KMS-11 (cell line): ENCODE measurements around the gene SLC9A5.

ENCODE experiments used
- H2AFZ ChIP-seq: fragments of 200-600 bp; sonication (generic); 2 replicates; pipeline ENCODE4 v1.6.1; 2016; ENCODE audit warnings: antibody characterized with exemption, mixed run types, low read depth
- H3K27ac ChIP-seq: fragments of 200-600 bp; sonication (generic); 2 replicates; pipeline ENCODE4 v1.6.1; 2016; ENCODE audit warnings: mild to moderate bottlenecking, mixed run types
- H3K27me3 ChIP-seq: fragments of 200-600 bp; sonication (generic); 2 replicates; pipeline ENCODE4 v1.6.1; 2017; ENCODE audit warnings: mild to moderate bottlenecking, low read depth, mixed run types, moderate library complexity; ENCODE audit not compliant: insufficient read depth
- H3K36me3 ChIP-seq: fragments of 200-600 bp; sonication (generic); 2 replicates; pipeline ENCODE4 v1.6.1; 2017; ENCODE audit warnings: mild to moderate bottlenecking, mixed run types; ENCODE audit not compliant: insufficient read depth
- H3K4me1 ChIP-seq: fragments of 200-600 bp; sonication (generic); 2 replicates; pipeline ENCODE4 v1.6.1; 2016; ENCODE audit warnings: mild to moderate bottlenecking, low read depth, mixed run types; ENCODE audit not compliant: poor library complexity, severe bottlenecking
- H3K4me2 ChIP-seq: fragments of 200-600 bp; sonication (generic); 2 replicates; pipeline ENCODE4 v1.7.0; 2016; ENCODE audit warnings: mild to moderate bottlenecking, mixed run types
- H3K4me3 ChIP-seq: fragments of 200-600 bp; sonication (generic); IDR thresholded peaks from 2 replicates; pipeline ENCODE4 v1.6.1; 2017; ENCODE audit warnings: low read depth, low read length, mixed read lengths; ENCODE audit not compliant: insufficient read depth
- H3K79me2 ChIP-seq: fragments of 200-600 bp; sonication (generic); 2 replicates; pipeline ENCODE4 v1.6.1; 2016; ENCODE audit warnings: low read depth, mixed run types; ENCODE audit not compliant: insufficient read depth
- H3K9ac ChIP-seq: fragments of 200-600 bp; sonication (generic); 2 replicates; pipeline ENCODE4 v1.6.1; 2016; ENCODE audit warnings: mild to moderate bottlenecking, mixed run types
- H4K20me1 ChIP-seq: fragments of 200-600 bp; sonication (generic); 2 replicates; pipeline ENCODE4 v1.6.1; 2016; ENCODE audit warnings: mild to moderate bottlenecking, mixed run types; ENCODE audit not compliant: insufficient read depth
- TF ChIP-seq, protein P1 (sequence below): fragments of 200-600 bp; sonication (generic); conservative IDR thresholded peaks from 2 replicates; pipeline ENCODE4 v1.6.1; 2017; ENCODE audit warnings: low read depth, mild to moderate bottlenecking, antibody characterized with exemption, low read length, moderate library complexity, mixed read lengths

The SLC9A5 gene

GRCh38 chr16:67294171-67294757 lies 45.5 kb downstream of the SLC9A5 start:
- Histone ChIP-seq H3K4me1 (no peaks in the 10 kb centered on the region), H3K27ac (no peak overlapping the region), H3K79me2 (no peaks in the 10 kb centered on the region), H3K27me3 (no peaks in the 10 kb centered on the region; the same call in 1 of the 2 replicates), H2AFZ (no peak overlapping the region), H3K36me3 (no peaks in the 10 kb centered on the region), H3K4me2 (no peak overlapping the region), H4K20me1 (no peaks in the 10 kb centered on the region), H3K9ac (no peak overlapping the region), H3K4me3 (no peak overlapping the region)
- TF ChIP-seq, protein P1, sequence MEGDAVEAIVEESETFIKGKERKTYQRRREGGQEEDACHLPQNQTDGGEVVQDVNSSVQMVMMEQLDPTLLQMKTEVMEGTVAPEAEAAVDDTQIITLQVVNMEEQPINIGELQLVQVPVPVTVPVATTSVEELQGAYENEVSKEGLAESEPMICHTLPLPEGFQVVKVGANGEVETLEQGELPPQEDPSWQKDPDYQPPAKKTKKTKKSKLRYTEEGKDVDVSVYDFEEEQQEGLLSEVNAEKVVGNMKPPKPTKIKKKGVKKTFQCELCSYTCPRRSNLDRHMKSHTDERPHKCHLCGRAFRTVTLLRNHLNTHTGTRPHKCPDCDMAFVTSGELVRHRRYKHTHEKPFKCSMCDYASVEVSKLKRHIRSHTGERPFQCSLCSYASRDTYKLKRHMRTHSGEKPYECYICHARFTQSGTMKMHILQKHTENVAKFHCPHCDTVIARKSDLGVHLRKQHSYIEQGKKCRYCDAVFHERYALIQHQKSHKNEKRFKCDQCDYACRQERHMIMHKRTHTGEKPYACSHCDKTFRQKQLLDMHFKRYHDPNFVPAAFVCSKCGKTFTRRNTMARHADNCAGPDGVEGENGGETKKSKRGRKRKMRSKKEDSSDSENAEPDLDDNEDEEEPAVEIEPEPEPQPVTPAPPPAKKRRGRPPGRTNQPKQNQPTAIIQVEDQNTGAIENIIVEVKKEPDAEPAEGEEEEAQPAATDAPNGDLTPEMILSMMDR = no peak

DNA sequence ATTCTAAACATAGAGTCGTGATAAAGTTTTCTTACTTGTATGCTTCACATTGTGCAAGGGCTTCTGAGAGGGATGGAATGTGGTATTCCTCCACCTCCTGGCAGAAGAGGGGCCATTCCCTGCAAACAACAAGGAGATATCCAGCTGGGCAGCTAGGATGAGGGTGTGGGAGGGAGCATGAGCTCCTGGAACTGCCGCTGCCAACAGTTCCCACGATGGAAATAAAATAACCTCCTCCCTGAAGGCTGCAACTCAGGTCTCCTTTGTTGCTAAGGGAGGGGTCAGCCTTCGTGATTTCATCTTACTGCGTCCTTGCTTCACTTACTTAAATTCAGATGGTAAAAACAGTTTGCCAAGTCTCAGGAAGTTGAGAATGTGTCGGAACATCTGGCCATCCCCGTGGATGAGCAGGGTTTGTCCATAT lies 46.2 kb downstream of the SLC9A5 start:
- H3K27ac ChIP-seq = no peak overlapping the region

GRCh38 chr16:67296420-67296819 lies 47.6 kb downstream of the SLC9A5 start:
- Histone ChIP-seq H3K4me1 (no peaks in the 10 kb centered on the region), H3K4me2 (no peak overlapping the region), H2AFZ (no peak overlapping the region), H3K36me3 (no peaks in the 10 kb centered on the region), H4K20me1 (no peaks in the 10 kb centered on the region), H3K9ac (no peak overlapping the region), H3K4me3 (no peak overlapping the region), H3K27me3 (no peaks in the 10 kb centered on the region; the same call in 1 of the 2 replicates), H3K79me2 (no peaks in the 10 kb centered on the region), H3K27ac (no peak overlapping the region)
- TF ChIP-seq, protein P1 = no peak

More for the DNA sequence above, 46.2 kb downstream of the SLC9A5 start:
- TF ChIP-seq, protein P1 = no peak
- H3K4me1 ChIP-seq = no peaks in the 10 kb centered on the region
- H3K4me2 ChIP-seq = no peak overlapping the region
- H2AFZ ChIP-seq = no peak overlapping the region
- H3K27me3 ChIP-seq = no peaks in the 10 kb centered on the region; the same call in 1 of the 2 replicates
- H3K4me3 ChIP-seq = no peak overlapping the region
- no peak overlapping the region for H3K9ac ChIP-seq
- no peaks in the 10 kb centered on the region for H4K20me1 ChIP-seq
- H3K79me2 ChIP-seq = no peaks in the 10 kb centered on the region
- no peaks in the 10 kb centered on the region for H3K36me3 ChIP-seq

DNA sequence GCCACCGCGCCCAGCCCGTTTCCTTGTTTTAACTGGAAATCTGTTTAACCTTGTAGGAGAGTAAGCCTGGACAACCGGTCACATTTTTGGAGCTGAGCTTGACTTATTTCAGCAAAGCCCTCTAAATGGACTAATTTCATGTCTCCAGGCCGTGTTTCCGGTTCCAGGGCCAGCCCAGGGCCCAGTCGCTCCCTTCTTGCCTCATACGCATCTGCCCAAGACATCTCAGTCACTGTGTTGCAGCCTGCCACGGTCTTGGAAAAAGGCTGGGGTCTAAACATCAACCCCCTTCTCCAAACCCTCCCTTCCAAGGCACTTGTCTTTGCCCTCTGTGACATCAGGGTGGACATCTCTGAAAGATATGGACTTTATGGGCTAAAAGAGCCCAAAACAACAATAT lies 49.5 kb downstream of the SLC9A5 start:
- Histone ChIP-seq H3K36me3 (no peaks in the 10 kb centered on the region), H3K27me3 (no peaks in the 10 kb centered on the region; the same call in 1 of the 2 replicates), H2AFZ (no peak overlapping the region), H3K4me2 (no peak overlapping the region), H3K27ac (no peak overlapping the region), H3K79me2 (no peaks in the 10 kb centered on the region), H3K9ac (no peak overlapping the region), H3K4me1 (no peaks in the 10 kb centered on the region), H3K4me3 (no peak overlapping the region), H4K20me1 (no peaks in the 10 kb centered on the region)
- TF ChIP-seq, protein P1 = no peak
